ENCODE measurements around the gene DLGAP1.

The DLGAP1 gene

DNA sequence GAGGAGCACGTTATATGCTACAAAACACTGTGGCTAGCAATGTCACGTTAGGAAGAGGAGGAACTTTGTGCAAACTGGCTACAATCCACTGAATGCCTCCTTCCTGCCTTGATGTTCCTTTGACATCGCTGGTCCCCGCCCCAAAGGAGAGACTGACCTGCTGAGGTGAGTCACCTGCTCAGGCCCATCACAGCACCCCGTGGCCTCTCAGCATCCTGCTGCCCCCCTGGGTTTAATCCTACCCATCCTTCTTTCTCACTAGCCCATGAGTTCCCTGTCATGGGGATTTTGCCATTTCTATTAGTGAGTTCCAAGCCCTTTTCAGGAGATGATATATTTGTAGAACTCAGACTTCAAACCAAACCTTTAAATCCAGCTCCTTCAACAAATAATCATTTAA is 16.2 kb downstream of the DLGAP1 start:
- Histone ChIP-seq H3K4me3 (replicated peaks; ENCODE audit: insufficient read depth, low read length) (no peak overlapping the region), H3K27ac (replicated peaks) (no peak overlapping the region), H3K27me3 (ENCODE audit: insufficient read depth, poor library complexity, severe bottlenecking) (no peaks in the 10 kb centered on the region)
- TF ChIP-seq SPI1 (IDR thresholded peaks at IDR 0.05; ENCODE audit: borderline replicate concordance, low read depth) (no peak), POLR2AphosphoS5 (IDR thresholded peaks at IDR 0.05; ENCODE audit: low read depth) (no peak), CTCF (IDR thresholded peaks at IDR 0.05; ENCODE audit: insufficient read depth, low read length) (no peak), GABPA (IDR thresholded peaks at IDR 0.05; ENCODE audit: low read depth) (no peak)
- TF ChIP-seq, protein P1, sequence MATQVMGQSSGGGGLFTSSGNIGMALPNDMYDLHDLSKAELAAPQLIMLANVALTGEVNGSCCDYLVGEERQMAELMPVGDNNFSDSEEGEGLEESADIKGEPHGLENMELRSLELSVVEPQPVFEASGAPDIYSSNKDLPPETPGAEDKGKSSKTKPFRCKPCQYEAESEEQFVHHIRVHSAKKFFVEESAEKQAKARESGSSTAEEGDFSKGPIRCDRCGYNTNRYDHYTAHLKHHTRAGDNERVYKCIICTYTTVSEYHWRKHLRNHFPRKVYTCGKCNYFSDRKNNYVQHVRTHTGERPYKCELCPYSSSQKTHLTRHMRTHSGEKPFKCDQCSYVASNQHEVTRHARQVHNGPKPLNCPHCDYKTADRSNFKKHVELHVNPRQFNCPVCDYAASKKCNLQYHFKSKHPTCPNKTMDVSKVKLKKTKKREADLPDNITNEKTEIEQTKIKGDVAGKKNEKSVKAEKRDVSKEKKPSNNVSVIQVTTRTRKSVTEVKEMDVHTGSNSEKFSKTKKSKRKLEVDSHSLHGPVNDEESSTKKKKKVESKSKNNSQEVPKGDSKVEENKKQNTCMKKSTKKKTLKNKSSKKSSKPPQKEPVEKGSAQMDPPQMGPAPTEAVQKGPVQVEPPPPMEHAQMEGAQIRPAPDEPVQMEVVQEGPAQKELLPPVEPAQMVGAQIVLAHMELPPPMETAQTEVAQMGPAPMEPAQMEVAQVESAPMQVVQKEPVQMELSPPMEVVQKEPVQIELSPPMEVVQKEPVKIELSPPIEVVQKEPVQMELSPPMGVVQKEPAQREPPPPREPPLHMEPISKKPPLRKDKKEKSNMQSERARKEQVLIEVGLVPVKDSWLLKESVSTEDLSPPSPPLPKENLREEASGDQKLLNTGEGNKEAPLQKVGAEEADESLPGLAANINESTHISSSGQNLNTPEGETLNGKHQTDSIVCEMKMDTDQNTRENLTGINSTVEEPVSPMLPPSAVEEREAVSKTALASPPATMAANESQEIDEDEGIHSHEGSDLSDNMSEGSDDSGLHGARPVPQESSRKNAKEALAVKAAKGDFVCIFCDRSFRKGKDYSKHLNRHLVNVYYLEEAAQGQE (IDR thresholded peaks at IDR 0.05; ENCODE audit: insufficient replicate concordance, low read depth) = no peak
- DNase-seq (ENCODE audit: low read depth in 1 of 2, low spot score in 1 of 2) = no peak

DNA sequence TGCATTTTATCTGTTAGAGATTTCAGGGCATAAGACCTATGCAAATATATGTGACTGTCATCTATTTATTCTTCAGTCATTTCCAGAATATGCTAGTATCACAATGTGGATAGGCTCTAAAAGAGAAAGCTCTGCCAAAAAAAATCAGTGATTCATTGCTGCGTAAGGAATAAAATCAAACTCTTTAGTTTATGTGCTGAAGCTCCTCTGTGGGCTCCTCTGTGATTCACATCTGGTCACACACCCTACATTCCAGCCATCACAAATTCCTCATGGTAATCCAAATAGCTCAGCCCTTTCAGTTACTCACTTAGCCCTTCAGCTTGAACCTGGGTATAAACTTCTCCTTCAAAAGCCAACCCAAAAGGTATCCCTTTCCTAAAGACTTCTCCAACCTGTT is 21.4 kb downstream of the DLGAP1 start:
- DNase-seq (ENCODE audit: low read depth in 1 of 2, low spot score in 1 of 2) = no peak
- Histone ChIP-seq H3K4me3 (replicated peaks; ENCODE audit: insufficient read depth, low read length) (no peak overlapping the region), H3K27ac (replicated peaks) (no peak overlapping the region), H3K27me3 (ENCODE audit: insufficient read depth, poor library complexity, severe bottlenecking) (no peaks in the 10 kb centered on the region)
- TF ChIP-seq GABPA (IDR thresholded peaks at IDR 0.05; ENCODE audit: low read depth) = no peak
- no peak for TF ChIP-seq SPI1 (IDR thresholded peaks at IDR 0.05; ENCODE audit: borderline replicate concordance, low read depth)

DNA sequence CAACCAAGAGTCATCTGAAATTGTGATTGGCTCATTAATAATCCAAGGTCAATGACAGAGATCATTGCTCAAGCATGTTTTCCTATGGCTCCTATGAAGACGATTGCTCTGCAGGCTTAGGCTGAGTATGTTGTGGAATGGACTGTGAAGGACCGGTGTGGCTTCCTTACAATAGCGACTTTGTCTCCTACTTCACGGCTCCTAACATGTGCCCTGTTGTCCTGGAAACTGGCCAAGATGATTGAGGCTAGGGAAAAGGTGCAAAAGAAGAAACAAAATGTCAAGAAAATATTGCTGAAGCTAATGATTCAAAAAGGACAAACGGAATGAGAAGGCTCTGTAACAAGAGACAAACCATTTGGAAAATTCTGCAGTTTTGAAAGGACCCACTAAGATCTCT is 24.3 kb downstream of the DLGAP1 start:
- TF ChIP-seq POLR2AphosphoS5 (IDR thresholded peaks at IDR 0.05; ENCODE audit: low read depth) = no peak
- Histone ChIP-seq H3K27me3 (ENCODE audit: insufficient read depth, poor library complexity, severe bottlenecking) (no peaks in the 10 kb centered on the region), H3K4me3 (replicated peaks; ENCODE audit: insufficient read depth, low read length) (no peak overlapping the region), H3K27ac (replicated peaks) (no peak overlapping the region)
- no peak for DNase-seq (ENCODE audit: low read depth in 1 of 2, low spot score in 1 of 2)

DNA sequence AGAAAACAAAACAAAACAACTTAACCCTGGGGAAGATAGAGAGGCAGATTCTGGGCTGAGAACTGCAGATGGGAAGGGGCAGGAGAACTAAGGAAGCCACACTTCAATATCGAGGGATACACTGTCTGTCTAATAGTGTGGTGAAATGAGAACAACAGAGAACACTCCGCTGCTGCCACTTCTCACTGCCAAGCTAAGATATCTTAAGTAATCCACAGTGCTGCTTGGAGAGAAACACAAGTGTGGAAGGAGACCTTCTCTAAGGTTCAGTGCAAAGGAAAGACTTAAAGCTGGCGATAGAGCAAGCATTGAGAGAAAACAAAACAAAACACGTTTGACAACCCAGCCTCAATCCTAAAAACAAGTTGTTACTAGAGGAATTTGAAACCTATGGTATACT is 37.4 kb downstream of the DLGAP1 start:
- no peak overlapping the region for H3K27ac ChIP-seq (replicated peaks)
- TF ChIP-seq GABPA (IDR thresholded peaks at IDR 0.05; ENCODE audit: low read depth) = no peak
- TF ChIP-seq, protein P1 (IDR thresholded peaks at IDR 0.05; ENCODE audit: insufficient replicate concordance, low read depth) = no peak
- H3K4me3 ChIP-seq (replicated peaks; ENCODE audit: insufficient read depth, low read length) = no peak overlapping the region
- DNase-seq (ENCODE audit: low read depth in 1 of 2, low spot score in 1 of 2) = no peak
- H3K27me3 ChIP-seq (ENCODE audit: insufficient read depth, poor library complexity, severe bottlenecking) = no peaks in the 10 kb centered on the region

GRCh38 chr18:4416976-4417375 is 38.1 kb downstream of the DLGAP1 start:
- Histone ChIP-seq H3K4me3 (replicated peaks; ENCODE audit: insufficient read depth, low read length) (no peak overlapping the region), H3K27ac (replicated peaks) (no peak overlapping the region), H3K27me3 (ENCODE audit: insufficient read depth, poor library complexity, severe bottlenecking) (no peaks in the 10 kb centered on the region)
- TF ChIP-seq, protein P1 (IDR thresholded peaks at IDR 0.05; ENCODE audit: insufficient replicate concordance, low read depth) = no peak
- no peak for TF ChIP-seq GABPA (IDR thresholded peaks at IDR 0.05; ENCODE audit: low read depth)
- no peak for TF ChIP-seq SPI1 (IDR thresholded peaks at IDR 0.05; ENCODE audit: borderline replicate concordance, low read depth)
- TF ChIP-seq POLR2AphosphoS5 (IDR thresholded peaks at IDR 0.05; ENCODE audit: low read depth) = no peak
- TF ChIP-seq CTCF (IDR thresholded peaks at IDR 0.05; ENCODE audit: insufficient read depth, low read length) = no peak
- DNase-seq (ENCODE audit: low read depth in 1 of 2, low spot score in 1 of 2) = no peak

All from HL-60 (cell line).